Epithelial cell of proximal tubule (primary cell): Measurements from ENCODE around the gene MGAT5. TPM values are rescaled to one million over a fixed set of nuclear protein-coding genes. Genes with fewer than 3 reads are reported as not detected.

Source experiments
- DNase-seq: peaks from one replicate; pipeline ENCODE4 v3.0.0-alpha.2; 2011; ENCODE audit warnings: low read depth
- H3K4me3 ChIP-seq: 2 replicates; pipeline ENCODE4 v1.5.1; 2011; ENCODE audit warnings: low read depth, mild to moderate bottlenecking, low read length
- CTCF ChIP-seq: conservative IDR thresholded peaks from 2 replicates; pipeline ENCODE4 v1.5.1; 2012; ENCODE audit warnings: low read depth, mild to moderate bottlenecking, low read length
- total RNA-seq: library from RNA; depleted of rRNA; stranded (reverse); fragments of >200 nt; gene quantifications from 2 replicates; pipeline ENCODE4 v1.2.3, GENCODE V29; 2015

Gene MGAT5
- total RNA-seq, 1 donor from 2014 or later = 34.0 TPM

GRCh38 chr2:134216152-134216829 is 37.6 kb upstream of the MGAT5 start:
- DNase-seq = no peak
- H3K4me3 ChIP-seq = no peak overlapping the region
- no peak for TF ChIP-seq CTCF

- no peak overlapping the region for H3K4me3 ChIP-seq
- TF ChIP-seq CTCF = no peak
- DNase-seq = no peak
Measured at GRCh38 chr2:134217351-134217750, 36.5 kb upstream of the MGAT5 start.

GRCh38 chr2:134217924-134218323 is 35.9 kb upstream of the MGAT5 start:
- TF ChIP-seq CTCF = no peak
- DNase-seq = no peak

GRCh38 chr2:134218414-134218813 is 35.5 kb upstream of the MGAT5 start:
- H3K4me3 ChIP-seq = no peak overlapping the region
- no peak for DNase-seq
- TF ChIP-seq CTCF = no peak

More at GRCh38 chr2:134217924-134218323, 35.9 kb upstream of the MGAT5 start:
- H3K4me3 ChIP-seq = no peak overlapping the region

GRCh38 chr2:134218930-134219658 is 34.8 kb upstream of the MGAT5 start:
- DNase-seq = no peak
- no peak for TF ChIP-seq CTCF
- no peak overlapping the region for H3K4me3 ChIP-seq

GRCh38 chr2:134220344-134220974 is 33.4 kb upstream of the MGAT5 start:
- TF ChIP-seq CTCF = no peak
- H3K4me3 ChIP-seq = no peak overlapping the region
- no peak for DNase-seq
